Cardiac muscle cell (in vitro differentiated cells and primary cell): ENCODE results near the gene GTSE1. TPM values are rescaled to one million over a fixed set of nuclear protein-coding genes. Genes with fewer than 3 reads are reported as not detected.

Experiments used
- DNase-seq, 2 donors: peaks; one replicate each; pipeline versions ENCODE4 v3.0.0 to v3.0.0-alpha.2; 2010 to 2017; ENCODE audit warnings: low read depth in 1 of 2, low spot score in 1 of 2
- H3K27ac ChIP-seq: fragments of 200-600 bp; sonication (generic); 2 replicates; pipeline ENCODE4 v1.5.1; 2016
- H3K27me3 ChIP-seq: fragments of 200-600 bp; sonication (generic); 2 replicates; pipeline ENCODE4 v1.6.0; 2016; ENCODE audit warnings: control low read depth
- H3K36me3 ChIP-seq: fragments of 200-600 bp; sonication (generic); 2 replicates; pipeline ENCODE4 v1.5.1; 2016; ENCODE audit warnings: control low read depth
- H3K4me1 ChIP-seq: fragments of 200-600 bp; sonication (generic); 2 replicates; pipeline ENCODE4 v1.8.1; 2017; ENCODE audit warnings: low read depth, mild to moderate bottlenecking, mixed run types
- H3K4me3 ChIP-seq: fragments of 200-600 bp; sonication (generic); 2 replicates; pipeline ENCODE4 v1.5.1; 2016; ENCODE audit warnings: mild to moderate bottlenecking
- H3K9me3 ChIP-seq: fragments of 200-600 bp; sonication (generic); 2 replicates; pipeline ENCODE4 v1.5.1; 2017; ENCODE audit warnings: low read depth, mild to moderate bottlenecking, control low read depth
- CTCF ChIP-seq: IDR thresholded peaks from 2 replicates; pipeline ENCODE4 v1.5.1; 2012; ENCODE audit warnings: low read depth, mild to moderate bottlenecking, low read length
- polyA plus RNA-seq: library from polyadenylated mRNA; unstranded; fragments of >200 nt; fragmentation: Nextera tagmentation; extraction: Ambion mirVana; gene quantifications from 2 replicates; pipeline ENCODE4 v1.2.1, GENCODE V29; 2016
- total RNA-seq: library from RNA; depleted of rRNA; stranded (reverse); fragments of >200 nt; gene quantifications from 2 replicates; pipeline ENCODE4 v1.2.3, GENCODE V29; 2016

The GTSE1 gene
- total and polyA plus RNA-seq, 2 experiments from 2014 or later = 5.4 to 28.7 TPM

- TF ChIP-seq CTCF = no peak
- no peaks in the 10 kb centered on the region for H3K4me1 ChIP-seq
- H3K27ac ChIP-seq = no peak overlapping the region
- H3K36me3 ChIP-seq = no peaks in the 10 kb centered on the region
- H3K27me3 ChIP-seq = no peaks in the 10 kb centered on the region
- no peak for DNase-seq
- H3K4me3 ChIP-seq = no peak overlapping the region
- no peaks in the 10 kb centered on the region for H3K9me3 ChIP-seq
Measured at GRCh38 chr22:46317646-46318045, 21.0 kb downstream of the GTSE1 start.

GRCh38 chr22:46318576-46318975 is 21.9 kb downstream of the GTSE1 start:
- Histone ChIP-seq H3K4me1 (no peaks in the 10 kb centered on the region), H3K27ac (no peak overlapping the region), H3K9me3 (no peaks in the 10 kb centered on the region), H3K4me3 (no peak overlapping the region), H3K27me3 (no peaks in the 10 kb centered on the region), H3K36me3 (no peaks in the 10 kb centered on the region)
- no peak for TF ChIP-seq CTCF
- no peak for DNase-seq

GRCh38 chr22:46319319-46319718 is 22.6 kb downstream of the GTSE1 start:
- Histone ChIP-seq H3K4me3 (no peak overlapping the region), H3K4me1 (no peaks in the 10 kb centered on the region), H3K36me3 (no peaks in the 10 kb centered on the region), H3K27me3 (no peaks in the 10 kb centered on the region), H3K27ac (no peak overlapping the region), H3K9me3 (no peaks in the 10 kb centered on the region)
- TF ChIP-seq CTCF = no peak
- no peak for DNase-seq

GRCh38 chr22:46320166-46320710 is 23.6 kb downstream of the GTSE1 start:
- Histone ChIP-seq H3K9me3 (no peaks in the 10 kb centered on the region), H3K36me3 (no peaks in the 10 kb centered on the region), H3K4me1 (no peaks in the 10 kb centered on the region), H3K4me3 (no peak overlapping the region), H3K27ac (no peak overlapping the region), H3K27me3 (no peaks in the 10 kb centered on the region)
- DNase-seq = no peak
- no peak for TF ChIP-seq CTCF

GRCh38 chr22:46320716-46321386 is 24.2 kb downstream of the GTSE1 start:
- no peak for DNase-seq
- H3K27me3 ChIP-seq = no peaks in the 10 kb centered on the region
- no peaks in the 10 kb centered on the region for H3K4me1 ChIP-seq
- H3K4me3 ChIP-seq = no peak overlapping the region
- H3K36me3 ChIP-seq = no peaks in the 10 kb centered on the region
- H3K9me3 ChIP-seq = no peaks in the 10 kb centered on the region
- TF ChIP-seq CTCF = no peak
- H3K27ac ChIP-seq = no peak overlapping the region
